ENCODE measurements around the gene SLC5A10.
"Not testable (repeated sequence)": the region's sequence is repeated elsewhere in the genome, so short reads cannot be mapped to it uniquely, and the experiment has no call there.

SLC5A10 gene

DNA sequence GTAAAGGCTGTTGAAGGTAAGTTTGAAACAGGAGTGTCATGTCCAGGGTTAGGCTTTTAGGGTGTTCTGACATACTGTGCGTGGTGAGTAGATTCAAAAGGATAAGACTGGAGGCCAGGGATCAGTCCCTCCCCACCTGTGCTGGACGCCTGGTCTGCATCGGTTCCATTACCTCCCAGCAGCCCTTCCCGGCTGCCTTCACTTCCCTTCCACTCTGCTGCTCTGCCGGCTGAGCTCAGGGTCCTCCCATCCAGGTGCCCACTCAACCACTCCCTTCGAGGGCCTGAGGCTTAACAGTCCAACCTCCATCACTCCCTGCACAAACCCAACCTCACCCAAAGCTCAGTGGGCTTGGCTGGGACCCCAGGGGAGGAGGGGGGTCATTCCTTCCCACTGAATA is 4.1 kb upstream of the SLC5A10 start:
- DNase-seq (ENCODE audit: low read depth in 2 of 2), result no peak

GRCh38 chr17:18948476-18949006 is 3.4 kb upstream of the SLC5A10 start:
- no peak for DNase-seq (ENCODE audit: low read depth in 2 of 2)

DNA sequence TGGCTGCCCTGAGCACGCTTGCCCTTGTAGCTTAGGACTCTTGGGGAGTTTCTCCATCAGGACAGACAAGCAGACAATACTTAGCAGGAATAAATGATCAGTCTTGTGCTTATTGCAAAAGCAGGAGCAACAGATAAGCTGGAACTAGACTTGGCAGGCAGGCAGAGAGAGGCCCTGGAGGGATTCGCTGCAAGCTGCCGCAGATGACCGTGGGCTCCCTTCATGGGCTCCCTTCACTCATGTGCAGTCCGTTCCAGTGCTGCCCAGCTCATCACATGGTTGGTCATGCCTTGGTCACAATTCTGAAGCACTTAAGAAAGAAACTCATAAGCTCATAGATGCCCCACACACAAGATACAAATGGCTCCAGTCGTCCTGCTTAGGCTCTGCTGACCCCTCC is 2.4 kb upstream of the SLC5A10 start:
- DNase-seq (ENCODE audit: low read depth in 2 of 2), result no peak

DNA sequence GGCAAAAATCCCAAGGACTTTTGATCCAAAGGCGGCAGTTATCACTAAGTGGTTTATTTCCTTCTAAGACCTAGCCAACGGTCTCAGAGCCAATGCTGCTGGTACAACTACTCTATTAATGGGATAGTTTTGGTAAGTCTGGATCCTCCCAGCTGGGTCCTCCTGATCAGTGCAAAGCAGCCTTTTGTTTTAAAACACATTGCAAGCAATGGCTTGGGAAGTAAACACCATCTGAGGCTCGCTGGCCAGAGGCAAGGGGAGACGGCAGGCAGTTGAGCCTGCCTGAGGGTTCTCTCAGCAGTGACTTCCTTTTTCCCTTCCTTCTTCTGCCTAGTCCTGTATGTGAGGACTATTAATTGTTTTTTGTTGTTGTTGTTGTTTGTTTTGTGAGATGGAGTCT is 1.6 kb upstream of the SLC5A10 start:
- DNase-seq (ENCODE audit: low read depth in 2 of 2), result no peak

GRCh38 chr17:18950944-18951905 is 740 bp upstream of the SLC5A10 start:
- no peak for DNase-seq (ENCODE audit: low read depth in 2 of 2)

DNA sequence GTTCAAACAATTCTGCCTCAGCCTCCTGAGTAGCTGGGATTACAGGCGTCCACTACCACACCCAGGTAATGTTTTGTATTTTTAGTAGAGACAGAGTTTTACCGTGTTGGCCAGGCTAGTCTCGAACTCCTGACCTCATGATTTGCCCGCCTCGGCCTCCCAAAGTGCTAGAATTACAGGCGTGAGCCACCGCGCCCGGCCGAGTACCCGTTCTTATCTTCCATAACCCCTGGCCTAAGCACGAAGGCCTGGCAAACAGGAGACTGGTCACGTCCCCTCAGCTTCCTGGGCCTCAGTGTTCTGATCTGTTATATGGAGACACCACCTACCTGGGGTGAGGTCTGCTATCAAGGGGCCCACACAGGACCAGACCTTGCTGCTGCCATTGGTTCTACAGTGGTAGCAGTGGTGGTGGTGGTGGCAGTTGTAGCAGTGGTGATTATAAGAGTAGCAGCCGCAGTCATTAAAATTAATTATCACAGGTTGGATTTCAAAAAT is 1.3 kb downstream of the SLC5A10 start:
- DNase-seq (ENCODE audit: low read depth in 2 of 2), result no peak

- no peak for DNase-seq (ENCODE audit: low read depth in 2 of 2)
Observed at GRCh38 chr17:18954321-18954720, 2.4 kb downstream of the SLC5A10 start.

DNA sequence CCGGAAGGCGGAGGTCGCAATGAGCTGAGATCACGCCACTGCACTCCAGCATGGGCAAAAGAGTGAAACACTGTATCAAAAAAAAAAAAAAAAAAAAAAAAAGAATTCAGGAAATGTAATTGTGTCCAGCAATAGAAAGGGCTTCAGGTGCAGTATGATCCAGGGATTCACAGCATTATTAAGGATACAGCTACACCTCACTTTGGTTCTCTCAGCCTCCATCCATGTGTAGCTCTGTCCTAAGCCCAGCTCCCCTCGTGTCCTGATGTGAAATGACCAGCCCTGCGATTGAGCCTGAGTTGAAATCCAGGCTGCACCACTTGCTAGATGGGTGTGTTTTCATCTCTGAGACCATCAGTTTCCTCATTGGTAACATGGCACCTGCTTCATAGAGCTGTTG is 3.0 kb downstream of the SLC5A10 start:
- no peak for DNase-seq (ENCODE audit: low read depth in 2 of 2)

GRCh38 chr17:18956021-18956420 is 4.1 kb downstream of the SLC5A10 start:
- DNase-seq (ENCODE audit: low read depth in 2 of 2), result not testable (repeated sequence)

DNA sequence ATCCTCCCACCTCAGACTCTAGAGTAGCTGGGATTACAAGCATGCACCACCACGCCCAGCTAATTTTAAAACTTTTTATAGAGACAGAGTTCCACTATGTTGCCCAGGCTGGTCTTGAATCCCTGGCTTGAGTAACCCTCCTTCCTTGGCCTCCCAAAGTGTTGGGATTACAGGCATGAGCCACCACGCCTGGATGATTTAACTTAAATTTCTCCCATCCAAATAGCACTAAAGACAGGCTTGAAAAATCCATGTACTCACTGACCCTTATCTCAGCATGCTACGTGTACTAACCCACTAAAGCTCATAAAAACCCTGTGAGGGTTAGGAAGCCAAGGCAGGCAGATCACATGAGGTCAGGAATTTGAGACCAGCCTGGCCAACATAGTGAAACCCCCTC is 4.6 kb downstream of the SLC5A10 start:
- no peak for DNase-seq (ENCODE audit: low read depth in 2 of 2)

DNA sequence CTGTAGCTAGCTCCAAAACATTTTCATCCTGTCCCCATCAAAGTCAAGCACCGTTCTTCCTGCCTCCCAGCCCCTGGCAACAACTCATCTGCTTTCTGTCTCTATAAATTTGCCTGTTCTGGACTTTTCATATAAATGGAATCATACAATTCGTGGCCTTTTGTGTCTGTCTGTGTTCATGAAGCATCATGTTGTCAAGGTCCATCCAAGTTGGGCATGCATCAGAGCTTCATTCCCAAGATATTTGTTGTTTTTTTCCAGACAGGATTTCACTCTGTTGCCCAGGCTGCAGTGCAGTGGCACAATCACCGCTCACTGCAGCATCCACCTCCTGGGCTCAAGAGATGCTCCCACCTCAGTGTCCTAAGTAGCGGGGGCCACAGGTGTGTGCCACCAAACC is 5.9 kb downstream of the SLC5A10 start:
- DNase-seq (ENCODE audit: low read depth in 2 of 2), result no peak

DNA sequence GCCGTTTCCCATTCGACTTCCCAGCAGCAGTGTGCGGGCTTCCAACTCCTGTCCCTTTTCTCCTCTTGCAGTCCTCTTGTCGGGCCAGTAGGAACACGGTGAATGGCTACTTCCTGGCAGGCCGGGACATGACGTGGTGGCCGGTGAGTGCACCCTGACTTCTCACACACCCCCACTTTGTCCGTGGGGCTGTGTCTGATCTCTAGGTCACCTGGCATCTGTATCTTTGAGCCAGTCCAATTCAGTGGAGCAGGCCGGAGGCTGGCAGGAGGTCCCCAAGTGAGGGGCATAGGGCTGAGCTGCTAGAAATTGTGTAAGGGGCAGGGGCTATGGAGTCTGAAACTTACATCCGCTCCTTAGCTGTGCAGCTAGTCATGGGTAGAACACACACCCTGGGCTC is 6.6 kb downstream of the SLC5A10 start:
- no peak for DNase-seq (ENCODE audit: low read depth in 2 of 2)

DNA sequence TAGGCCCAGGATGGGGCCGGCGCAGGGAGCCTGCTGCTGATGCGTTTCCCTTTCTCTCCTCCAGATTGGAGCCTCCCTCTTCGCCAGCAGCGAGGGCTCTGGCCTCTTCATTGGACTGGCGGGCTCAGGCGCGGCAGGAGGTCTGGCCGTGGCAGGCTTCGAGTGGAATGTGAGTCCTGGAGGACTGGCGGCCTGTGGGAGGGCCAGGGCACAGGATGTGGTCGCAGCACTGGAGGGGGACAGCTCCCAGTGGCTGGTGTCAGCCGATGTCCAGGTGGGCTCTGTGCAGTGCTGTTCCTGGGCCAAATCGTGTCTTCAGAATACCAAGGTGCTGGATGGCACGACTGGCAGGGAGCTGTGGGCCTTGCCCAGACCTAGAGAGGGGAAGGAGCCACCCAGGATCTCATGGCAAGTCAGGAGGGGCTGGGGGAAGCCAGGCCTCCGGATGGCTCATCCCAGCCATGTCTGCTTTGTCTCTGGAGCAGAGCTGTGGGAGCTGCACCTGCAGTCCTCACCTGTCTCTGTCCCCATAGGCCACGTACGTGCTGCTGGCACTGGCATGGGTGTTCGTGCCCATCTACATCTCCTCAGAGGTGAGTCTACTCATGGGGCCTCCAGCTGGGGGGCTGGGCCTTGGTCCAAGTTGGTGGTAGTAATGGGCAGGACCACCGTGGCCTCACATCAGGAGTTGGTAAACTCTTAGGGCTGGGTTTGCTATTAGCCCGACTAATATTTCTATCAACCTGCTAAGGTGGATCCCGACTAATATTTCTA is 7.3 kb downstream of the SLC5A10 start:
- DNase-seq (ENCODE audit: low read depth in 2 of 2), result no peak

DNA sequence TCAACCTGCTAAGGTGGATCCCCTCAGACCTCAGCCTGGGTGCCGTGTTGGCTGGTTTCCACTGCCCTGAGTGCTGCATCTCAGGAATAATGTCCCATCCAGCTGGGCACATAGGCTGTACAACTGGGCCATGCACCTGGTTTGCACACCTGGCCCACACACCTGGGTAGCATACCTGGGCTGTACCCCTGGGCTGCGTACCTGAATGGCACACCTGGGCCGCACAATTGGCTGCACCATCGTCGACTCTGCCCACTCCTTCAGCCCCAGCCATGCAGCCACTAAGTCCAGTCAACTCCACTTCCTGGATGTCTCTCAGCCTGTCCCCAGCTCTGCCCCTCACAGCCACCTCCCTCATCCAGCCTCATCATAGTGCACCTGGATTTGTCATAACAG is 7.9 kb downstream of the SLC5A10 start:
- no peak for DNase-seq (ENCODE audit: low read depth in 2 of 2)

- no peak for DNase-seq (ENCODE audit: low read depth in 2 of 2)
Observed at GRCh38 chr17:18960241-18960665, 8.3 kb downstream of the SLC5A10 start.

- DNase-seq (ENCODE audit: low read depth in 2 of 2), result peak; percentile 70
Observed at GRCh38 chr17:18960803-18961511, 9.0 kb downstream of the SLC5A10 start.

- DNase-seq (ENCODE audit: low read depth in 2 of 2), result peak in 1 of 2 donors; percentile 28
Observed at GRCh38 chr17:18961634-18962493, 9.9 kb downstream of the SLC5A10 start.

DNA sequence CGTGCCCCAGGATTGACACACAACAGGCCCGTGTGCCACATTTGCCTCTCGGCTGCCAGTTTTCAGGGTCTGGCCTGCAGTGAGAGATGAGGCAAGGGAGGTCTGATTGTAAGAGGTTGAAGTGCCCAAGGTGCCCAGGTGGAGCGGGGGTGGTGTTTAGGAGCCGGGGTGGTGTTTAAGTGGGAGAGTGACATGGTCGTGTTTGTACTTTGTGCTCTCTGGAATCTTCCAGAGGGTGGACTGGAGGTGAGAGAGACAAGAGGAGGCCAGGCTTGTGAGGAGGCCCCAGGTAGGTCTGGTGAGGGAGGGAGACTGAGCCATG is 10.5 kb downstream of the SLC5A10 start:
- no peak for DNase-seq (ENCODE audit: low read depth in 2 of 2)

- DNase-seq (ENCODE audit: low read depth in 2 of 2), result no peak
Observed at GRCh38 chr17:18963126-18964017, 11.4 kb downstream of the SLC5A10 start.

- DNase-seq (ENCODE audit: low read depth in 2 of 2), result no peak
Observed at GRCh38 chr17:18964018-18964351, 12.0 kb downstream of the SLC5A10 start.
